ENCODE data around the gene VSIR.
A peak's percentile ranks its signal among the peaks of the same experiment; 100 is the strongest.

Gene VSIR

DNA sequence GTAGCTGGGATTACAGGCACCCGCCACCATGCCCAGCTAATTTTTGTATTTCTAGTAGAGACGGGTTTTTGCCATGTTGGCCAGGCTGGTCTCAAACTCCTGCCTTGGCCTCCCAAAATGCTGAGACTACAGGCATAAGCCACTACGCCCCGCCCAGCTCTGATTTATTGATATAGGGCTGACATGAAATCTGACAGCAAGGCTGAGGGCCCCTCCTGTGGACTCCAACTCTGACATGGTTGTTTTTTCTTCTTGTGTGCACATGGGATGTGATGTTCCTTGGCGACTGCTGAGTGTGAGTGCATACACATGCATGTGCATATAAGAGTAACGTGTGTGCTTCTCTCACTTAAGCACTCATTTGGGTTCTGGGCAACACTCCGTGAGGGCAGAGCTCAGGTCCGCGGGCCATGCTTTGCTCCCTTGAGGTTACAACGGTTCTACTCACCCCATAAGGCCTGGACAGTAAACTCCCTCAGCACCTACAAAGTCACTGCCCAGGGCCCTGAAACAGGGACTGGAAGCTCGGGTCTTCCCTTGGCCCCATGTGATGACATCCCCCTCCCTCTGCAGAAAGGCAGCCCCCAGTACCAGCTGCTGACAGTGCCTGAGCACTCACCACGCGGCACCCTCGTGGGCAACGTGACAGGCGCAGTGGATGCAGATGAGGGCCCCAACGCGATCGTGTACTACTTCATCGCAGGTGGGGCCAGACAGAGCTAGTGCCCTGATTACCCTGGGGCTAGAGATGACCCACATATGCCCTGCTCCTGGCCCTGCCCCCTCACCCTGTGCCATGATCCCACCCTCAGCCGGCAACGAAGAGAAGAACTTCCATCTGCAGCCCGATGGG lies 33.6 kb upstream of the VSIR start:
- DNase-seq: no peak

DNA sequence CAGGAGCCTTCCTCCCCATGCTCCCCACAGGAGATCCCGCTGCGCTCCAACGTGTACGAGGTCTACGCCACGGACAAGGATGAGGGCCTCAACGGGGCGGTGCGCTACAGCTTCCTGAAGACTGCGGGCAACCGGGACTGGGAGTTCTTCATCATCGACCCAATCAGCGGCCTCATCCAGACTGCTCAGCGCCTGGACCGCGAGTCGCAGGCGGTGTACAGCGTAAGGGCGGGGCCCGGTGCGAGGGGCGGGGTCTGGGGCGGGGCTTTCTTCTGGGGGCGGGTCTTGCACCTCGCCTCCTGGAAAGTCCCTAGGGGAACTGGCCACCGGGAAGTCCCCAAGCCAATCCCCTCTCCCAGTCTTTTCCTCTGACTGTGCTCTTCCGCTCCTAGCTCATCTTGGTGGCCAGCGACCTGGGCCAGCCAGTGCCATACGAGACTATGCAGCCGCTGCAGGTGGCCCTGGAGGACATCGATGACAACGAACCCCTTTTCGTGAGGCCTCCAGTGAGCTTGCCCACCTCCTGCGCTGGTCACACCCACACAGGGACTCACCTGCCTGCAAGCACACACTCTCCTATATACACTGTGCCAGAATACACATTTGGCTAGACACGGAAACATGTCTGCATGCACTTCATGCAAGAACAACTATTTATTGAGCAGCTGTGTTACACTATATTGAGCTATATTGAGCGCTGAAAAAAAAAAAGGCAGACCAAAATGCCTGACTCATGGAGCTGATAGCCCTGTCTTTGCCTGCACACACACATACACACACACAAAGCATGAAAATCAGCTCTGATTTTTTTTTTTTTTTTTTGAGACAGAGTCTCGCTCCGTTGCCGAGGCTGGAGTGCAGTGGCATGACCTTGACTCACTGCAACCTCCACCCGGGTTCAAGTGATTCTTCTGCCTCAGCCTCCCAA lies 32.7 kb upstream of the VSIR start:
- DNase-seq: peak; percentile 18

DNA sequence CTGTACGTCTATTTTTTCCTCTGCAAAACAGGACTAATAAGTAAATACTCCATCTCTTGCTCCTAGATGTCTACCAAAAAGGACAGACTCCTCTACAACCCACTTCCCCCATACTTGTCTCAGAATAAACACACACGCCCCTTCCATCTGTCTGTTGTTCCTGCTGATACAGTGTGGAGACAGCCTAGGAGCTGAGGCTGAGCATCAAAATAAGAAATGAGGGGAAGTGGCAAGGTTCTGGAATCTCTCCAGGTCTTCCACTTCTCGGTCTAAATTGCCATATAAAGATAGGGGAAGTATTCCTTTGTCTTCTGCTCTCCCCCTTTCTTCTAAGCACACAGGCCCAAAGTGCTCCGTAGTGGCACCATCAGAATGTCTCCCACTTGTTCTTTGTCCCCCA lies 30.8 kb upstream of the VSIR start:
- no peak for DNase-seq

DNA sequence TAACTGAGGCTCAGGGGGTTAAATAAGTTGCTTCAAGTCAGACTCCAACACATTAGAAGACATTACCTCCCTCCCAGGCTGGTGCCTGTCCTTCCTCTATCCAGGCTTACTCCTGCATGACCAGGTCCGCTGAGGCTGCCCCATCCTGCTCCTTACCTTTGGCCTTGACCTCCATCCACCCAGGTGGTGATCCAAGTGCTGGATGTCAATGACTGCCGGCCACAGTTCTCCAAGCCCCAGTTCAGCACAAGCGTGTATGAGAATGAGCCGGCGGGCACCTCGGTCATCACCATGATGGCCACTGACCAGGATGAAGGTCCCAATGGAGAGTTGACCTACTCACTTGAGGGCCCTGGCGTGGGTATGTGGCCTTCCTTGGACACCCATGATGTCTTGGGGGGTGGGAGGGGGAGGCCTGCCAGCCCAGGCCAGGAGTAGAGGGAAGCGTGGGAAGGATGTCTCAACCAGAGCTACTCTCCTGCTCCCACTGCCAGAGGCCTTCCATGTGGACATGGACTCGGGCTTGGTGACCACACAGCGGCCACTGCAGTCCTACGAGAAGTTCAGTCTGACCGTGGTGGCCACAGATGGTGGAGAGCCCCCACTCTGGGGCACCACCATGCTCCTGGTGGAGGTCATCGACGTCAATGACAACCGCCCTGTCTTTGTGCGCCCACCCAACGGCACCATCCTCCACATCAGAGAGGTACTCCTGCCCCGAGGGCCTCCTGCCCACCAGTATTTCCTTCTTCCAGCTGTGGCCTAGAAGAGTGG lies 29.6 kb upstream of the VSIR start:
- DNase-seq: no peak

DNA sequence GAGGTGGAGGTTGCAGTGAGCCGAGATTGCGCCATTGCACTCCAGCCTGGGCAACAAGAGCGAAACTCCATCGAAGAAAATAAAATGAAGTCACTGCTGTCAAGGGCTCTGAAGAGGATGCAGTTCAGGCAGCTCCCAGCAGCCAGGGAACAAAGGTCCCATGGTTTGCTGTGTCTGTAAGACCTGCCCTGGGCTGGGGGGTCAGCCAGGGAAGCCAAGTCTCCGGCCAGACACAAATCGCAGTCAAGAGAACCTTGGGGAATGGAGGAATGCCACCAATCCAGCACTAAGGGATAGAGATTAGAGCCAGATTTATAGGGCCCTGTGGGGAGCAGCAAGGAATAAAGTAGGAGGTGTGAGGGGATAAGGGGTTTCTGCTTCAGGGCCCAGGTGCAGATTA lies 28.9 kb upstream of the VSIR start:
- no peak for DNase-seq

DNA sequence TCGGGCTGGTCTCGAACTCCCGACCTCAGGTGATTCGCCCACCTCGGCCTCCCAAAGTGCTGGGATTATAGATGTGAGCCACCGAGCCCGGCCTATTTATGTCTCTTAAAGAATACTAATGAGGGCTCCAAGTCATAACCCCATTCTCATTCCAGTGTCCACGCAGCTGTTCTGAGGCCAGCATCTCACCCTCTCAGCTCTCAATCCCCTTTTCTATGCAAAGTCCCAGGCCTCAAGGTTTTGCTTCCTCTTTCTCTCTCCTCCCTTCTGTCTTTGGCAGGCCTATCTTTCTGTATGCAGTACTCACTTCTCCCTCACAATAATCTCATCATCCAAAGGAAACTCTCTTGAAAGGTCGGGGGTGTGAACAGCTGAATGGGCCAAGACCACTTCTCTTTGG lies 28.0 kb upstream of the VSIR start:
- no peak for DNase-seq

DNA sequence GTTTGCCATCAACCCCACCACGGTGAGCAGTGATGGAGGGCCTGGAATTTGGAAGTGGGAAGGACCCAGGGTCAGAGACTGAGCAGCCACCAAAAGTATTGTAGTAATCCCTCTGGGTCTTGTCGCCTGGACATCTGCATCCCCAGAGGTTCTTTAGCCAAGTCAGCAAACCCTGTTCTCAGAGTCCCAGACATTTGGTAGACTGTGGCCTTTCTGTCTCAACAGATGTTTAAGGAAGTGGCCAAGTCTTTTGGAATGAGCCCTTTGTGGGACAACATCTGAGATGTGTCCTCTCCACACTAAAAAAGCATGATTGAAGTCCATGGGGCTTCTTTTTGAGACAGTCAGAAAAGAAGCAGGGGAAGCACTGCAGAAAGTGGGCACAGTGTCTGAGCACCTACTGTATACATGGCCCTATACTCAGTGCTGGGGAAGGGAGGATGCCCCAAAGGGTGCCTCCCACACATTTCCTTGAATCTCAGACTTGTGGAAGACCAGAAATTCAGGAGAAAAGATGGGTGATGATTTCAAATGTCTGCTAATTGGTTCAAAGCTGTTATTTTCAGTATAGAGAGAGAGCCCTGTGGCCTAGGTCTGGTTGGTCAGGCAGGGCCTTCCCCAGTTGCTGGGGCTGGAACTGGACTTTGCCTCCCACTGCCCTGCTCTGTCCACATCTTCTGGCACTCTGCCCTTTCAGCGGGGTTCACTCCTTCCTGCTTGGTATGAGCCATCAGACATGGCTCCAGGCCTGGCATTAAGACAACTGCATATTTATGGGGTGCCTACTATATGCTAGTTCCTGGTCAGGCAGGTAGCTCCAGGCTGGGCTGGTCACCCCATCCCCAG lies 26.5 kb upstream of the VSIR start:
- no peak for DNase-seq

DNA sequence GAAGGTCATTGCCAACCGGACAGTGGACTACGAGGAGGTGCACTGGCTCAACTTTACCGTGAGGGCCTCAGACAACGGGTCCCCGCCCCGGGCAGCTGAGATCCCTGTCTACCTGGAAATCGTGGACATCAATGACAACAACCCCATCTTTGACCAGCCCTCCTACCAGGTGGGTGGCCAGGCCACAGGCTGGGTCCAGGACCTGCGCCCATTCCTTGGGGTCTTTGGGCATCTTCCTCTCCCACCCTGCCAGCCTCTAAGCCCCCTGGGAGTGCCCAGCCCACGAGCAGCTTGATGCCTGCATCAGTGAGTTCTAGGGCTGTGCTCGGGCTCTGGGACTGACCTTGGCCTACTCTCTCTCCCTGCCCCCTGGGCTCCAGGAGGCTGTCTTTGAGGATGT lies 25.8 kb upstream of the VSIR start:
- DNase-seq: no peak

DNA sequence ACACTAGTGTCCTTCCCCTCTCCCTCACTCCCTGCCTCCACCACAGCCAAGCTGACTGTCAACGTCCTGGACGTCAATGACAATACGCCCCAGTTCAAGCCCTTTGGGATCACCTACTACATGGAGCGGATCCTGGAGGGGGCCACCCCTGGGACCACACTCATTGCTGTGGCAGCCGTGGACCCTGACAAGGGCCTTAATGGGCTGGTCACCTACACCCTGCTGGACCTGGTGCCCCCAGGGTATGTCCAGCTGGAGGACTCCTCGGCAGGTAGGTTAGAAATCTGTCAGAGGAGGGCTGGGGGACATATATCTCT lies 24.9 kb upstream of the VSIR start:
- no peak for DNase-seq

DNA sequence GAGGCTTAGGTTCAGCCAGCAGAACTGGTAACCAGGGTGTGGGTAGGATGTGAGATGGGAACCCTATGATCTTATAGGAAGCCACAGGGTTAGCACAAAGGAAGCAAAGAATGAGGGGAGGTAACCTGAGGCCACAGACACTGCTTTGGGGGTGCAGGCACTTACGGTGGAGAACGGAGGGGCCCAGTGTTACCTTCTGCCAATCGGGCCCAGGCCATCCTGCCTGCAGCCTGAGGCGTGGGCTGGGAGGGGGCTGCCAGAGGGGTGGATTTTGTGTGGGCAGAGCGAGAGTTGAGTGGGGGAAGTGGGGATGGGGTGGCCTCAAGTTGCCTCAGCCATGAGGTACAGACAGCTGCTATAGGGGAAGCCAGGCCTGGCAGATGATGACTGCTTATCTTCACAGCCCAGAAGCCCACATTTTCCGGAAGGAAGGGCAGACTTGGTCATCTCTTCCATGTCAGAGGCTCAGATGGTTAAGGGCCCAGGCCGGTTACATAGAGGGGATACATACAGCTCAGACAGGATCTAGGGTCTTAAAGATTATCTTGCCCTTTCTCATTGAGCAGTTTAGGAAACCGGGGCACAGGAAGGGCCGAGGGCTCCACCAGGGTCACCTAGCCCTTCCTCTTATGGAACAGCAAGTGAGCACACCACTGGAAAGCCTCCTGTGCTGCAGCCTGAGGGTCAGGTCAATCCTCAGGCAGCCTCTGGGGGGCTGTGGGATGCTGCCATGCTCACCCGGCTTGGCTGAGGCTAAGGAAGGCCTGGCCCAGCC lies 24.4 kb upstream of the VSIR start:
- DNase-seq: no peak

DNA sequence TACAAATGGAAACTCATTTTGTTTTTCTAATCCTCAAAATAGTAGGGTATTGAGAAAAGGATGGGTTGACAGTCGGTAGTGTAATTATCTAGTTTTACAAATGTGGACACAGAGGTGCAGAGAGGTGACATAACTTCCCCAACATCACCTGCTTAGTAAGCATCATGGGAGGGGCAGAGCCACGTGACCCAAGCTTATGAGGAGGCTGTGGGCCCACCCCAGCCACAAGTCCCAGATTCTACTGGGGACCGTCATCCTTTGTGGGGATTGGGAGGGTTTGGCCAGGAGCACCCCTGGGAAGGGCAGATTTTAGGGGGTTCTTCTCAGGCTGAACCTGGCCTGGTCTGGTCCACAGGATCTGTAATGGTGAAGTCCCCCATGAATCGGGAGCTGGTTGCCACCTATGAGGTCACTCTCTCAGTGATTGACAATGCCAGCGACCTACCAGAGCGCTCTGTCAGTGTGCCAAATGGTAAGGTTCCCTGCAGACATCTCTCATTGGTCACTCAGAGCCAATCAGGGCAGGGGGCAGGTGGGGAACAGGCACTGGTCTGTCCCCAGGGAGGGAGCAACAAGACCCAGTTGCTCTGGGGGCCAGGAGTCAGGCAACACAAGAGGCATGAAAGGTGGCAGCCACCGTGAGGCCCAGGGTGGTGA lies 23.6 kb upstream of the VSIR start:
- no peak for DNase-seq

DNA sequence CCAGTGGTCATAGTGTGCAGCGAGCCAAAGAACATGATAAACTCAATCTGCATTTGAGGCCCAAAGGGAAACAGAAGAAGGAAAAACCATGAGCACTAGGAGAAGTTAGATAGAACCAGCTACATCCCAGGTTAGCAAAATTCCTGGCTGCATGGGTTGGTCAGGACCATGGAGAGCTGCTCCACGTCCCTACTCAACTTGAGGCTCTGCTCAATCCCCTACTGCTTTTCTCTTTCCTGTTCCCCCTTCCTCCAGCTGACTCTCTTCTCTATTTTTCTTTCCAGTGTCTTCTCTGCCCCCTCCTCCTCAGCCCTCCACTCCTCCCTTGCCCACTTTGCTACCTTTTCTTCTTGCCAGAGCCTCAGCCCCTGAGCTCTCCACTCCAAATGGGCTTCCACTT lies 21.9 kb upstream of the VSIR start:
- DNase-seq: peak; percentile 19

DNA sequence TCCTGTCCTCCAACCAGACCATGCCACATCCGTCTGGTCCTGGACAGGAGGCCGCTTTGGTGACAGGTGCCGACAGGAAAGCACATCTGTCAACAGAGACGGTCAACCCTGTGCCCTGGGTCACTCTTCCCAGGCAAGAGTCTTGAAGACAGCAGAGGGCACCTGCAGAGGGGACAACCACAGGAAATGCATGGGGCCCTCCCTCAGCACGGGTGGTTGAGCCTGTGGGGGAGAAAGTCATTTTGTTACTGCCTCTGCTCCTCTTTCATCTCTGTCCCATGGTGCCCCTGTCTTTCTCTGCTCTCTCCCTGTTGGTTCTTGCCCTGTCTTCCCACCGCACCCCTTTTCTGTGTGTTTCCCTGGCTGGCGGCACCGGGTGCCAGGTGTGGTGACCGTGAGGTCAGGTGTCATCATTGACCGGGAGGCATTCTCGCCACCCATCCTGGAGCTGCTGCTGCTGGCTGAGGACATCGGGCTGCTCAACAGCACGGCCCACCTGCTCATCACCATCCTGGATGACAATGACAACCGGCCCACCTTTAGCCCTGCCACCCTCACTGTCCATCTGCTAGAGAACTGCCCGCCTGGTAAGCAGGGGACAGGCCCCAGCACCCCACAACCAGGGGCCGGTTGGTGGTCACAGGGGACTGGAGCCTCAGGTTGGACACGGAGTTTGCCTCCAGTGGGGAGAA lies 17.6 kb upstream of the VSIR start:
- no peak for DNase-seq

DNA sequence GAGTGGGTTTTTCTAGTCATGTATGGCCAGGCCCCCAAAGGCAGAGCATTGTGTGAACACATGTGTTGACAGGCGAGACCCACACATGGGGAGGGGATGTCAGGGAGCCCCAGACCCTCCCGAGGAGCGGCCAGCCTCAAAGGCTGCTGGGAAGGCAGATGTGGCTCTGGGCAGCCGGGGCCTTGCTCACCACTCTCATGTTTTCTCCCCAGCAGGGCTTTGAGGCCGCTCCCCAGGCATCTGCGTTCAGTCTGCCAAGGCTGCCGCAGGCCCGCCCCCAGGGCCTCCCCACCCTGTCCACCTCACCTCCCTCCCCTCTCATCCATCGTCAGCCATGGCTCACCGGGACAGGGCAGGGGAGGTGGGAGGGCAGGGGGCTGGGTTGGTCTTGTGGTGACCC lies 16.6 kb upstream of the VSIR start:
- DNase-seq: no peak

DNA sequence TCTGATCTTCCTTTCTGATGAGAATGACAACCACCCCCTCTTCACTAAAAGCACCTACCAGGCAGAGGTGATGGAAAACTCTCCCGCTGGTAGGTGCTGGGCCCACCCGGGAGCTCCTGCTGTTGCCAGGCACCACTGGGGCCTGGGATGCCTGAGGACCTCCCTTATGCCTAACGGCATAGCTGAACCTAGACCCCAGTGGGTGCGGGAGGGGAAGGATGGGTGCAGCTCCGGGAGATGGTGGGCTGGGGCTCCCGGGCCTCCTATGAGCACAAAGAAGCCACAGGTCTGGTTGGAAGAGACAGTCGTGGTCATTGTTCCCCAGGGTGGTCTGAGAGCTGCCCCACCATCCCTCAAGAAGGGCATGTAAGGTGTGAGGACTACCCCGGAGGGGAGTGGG lies 15.6 kb upstream of the VSIR start:
- no peak for DNase-seq

DNA sequence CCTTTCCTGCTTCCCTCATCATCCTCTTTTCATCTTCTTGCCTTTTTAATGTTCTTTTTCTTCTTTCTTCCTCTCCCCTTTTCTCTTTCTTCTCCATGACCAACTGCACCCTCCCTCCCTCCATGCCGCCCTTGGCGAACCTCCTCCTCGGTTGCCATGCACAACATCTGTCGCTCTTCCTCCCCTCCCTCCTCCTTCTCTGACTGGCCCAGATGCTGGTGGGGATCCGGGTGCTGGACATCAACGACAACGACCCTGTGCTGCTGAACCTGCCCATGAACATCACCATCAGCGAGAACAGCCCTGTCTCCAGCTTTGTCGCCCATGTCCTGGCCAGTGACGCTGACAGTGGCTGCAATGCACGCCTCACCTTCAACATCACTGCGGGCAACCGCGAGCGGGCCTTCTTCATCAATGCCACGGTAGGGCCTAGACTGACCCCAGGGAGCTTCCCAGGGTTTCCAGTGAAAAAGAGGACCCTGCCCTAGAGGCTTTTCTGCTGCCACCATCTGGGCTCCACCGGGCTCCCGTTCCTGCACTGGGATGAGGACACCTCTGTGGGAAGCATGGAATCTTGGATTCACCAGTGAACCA lies 11.5 kb upstream of the VSIR start:
- DNase-seq: no peak

DNA sequence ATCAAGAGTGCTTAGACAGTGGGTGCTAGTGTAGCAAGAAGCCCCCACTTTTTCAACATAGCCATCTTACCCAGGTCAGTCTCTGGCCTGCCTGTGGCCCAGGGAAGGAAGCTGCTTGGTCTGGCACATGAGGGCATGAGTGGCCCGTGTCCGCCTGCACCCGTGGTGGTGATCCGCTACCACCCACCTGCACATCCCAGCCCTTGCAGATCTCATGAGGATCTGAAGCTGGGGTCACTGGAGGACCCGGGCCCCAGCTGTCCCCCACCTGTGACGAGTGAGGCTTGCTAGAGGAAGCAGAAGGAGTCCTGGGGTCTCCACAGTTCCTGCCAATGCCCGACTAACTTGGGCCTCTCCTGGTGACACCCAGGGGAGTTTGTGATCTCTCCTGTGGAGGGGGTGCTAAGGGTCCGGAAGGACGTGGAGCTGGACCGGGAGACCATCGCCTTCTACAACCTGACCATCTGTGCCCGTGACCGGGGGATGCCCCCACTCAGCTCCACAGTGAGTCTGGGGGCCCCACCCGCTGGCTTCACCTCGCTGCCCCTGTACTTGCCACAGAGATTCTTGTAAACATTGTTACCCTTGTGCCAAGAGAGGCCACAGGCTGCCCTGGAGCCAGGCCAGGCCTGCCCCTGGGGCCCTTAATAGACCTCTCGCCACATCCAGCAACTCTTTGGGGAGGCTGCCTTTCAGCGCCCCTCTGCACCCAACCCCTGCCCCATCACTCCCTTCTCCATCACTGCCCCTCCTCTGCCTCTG lies 10.8 kb upstream of the VSIR start:
- no peak for DNase-seq

DNA sequence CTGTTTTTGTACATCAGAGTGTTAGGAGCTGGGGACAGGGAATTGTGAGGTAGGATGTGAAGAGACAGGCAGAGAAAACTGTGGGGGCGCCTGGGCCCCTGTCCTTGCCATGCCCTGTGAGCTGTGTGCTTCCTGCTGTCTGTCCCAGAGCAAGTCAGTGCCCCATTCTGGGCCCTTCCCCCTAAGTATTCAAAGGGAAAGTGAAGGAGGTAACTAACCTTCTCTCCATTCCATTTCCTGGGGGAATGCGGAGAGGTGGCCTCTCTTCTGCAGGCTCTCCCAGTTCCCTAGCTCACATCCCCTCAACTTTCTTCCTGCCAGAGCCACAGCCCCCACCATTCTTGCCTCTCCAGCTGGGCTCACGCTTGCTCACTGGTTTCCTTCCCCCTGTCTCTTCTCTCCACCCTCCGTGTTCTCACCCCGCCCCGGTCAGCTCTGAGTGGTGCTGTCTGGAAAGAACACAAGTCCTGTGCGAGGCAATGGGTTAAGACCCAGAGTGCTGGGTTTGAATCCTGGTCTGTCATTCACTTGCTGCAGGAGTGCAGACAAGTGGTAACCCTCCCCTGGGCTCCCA lies 9.7 kb upstream of the VSIR start:
- DNase-seq: no peak

All from fibroblast of upper back skin (primary cell).